ENCODE measurements around the gene ZNF688. TPM values are rescaled to one million over a fixed set of nuclear protein-coding genes. Genes with fewer than 3 reads are reported as not detected.

Gene ZNF688
- total and polyA plus RNA-seq, 2 of the 13 experiments (the other 11 are each of a cell fraction or from before 2014, with no cell fraction given), result 2.4 to 5.4 TPM

GRCh38 chr16:30558789-30559377 is 12.6 kb downstream of the ZNF688 start (continued):
- TF ChIP-seq, protein P1, sequence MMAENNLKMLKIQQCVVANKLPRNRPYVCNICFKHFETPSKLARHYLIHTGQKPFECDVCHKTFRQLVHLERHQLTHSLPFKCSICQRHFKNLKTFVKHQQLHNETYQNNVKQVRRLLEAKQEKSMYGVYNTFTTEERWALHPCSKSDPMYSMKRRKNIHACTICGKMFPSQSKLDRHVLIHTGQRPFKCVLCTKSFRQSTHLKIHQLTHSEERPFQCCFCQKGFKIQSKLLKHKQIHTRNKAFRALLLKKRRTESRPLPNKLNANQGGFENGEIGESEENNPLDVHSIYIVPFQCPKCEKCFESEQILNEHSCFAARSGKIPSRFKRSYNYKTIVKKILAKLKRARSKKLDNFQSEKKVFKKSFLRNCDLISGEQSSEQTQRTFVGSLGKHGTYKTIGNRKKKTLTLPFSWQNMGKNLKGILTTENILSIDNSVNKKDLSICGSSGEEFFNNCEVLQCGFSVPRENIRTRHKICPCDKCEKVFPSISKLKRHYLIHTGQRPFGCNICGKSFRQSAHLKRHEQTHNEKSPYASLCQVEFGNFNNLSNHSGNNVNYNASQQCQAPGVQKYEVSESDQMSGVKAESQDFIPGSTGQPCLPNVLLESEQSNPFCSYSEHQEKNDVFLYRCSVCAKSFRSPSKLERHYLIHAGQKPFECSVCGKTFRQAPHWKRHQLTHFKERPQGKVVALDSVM (CRISPR knock-in tag; IDR thresholded peaks at IDR 0.05), result no peak; the same call in 1 of the 2 replicates
- TF ChIP-seq HOXA3 (CRISPR knock-in tag; IDR thresholded peaks at IDR 0.05) (no peak), MAX (IDR thresholded peaks at IDR 0.05) (no peak; the same call in 1 of the 2 replicates), ZNF460 (CRISPR knock-in tag; IDR thresholded peaks at IDR 0.05; ENCODE audit: borderline replicate concordance) (peak; percentile 87; the same call in 1 of the 2 replicates), ISL2 (CRISPR knock-in tag; IDR thresholded peaks at IDR 0.05) (no peak), DNMT1 (CRISPR knock-in tag; IDR thresholded peaks at IDR 0.05) (no peak), HOXD1 (CRISPR knock-in tag; IDR thresholded peaks at IDR 0.05) (no peak; the same call in 1 of the 2 replicates), ZBTB26 (CRISPR knock-in tag; IDR thresholded peaks at IDR 0.05; ENCODE audit: borderline replicate concordance) (no peak), ZNF329 (CRISPR knock-in tag; IDR thresholded peaks at IDR 0.05; ENCODE audit: low read depth) (no peak), CCAR2 (optimal IDR thresholded peaks at IDR 0.05; ENCODE audit: low read depth, low read length) (no peak), RELA (CRISPR knock-in tag; IDR thresholded peaks at IDR 0.05) (no peak), SMAD1 (CRISPR knock-in tag; IDR thresholded peaks at IDR 0.05; ENCODE audit: borderline replicate concordance, low read depth) (no peak), TAF1 (CRISPR knock-in tag; IDR thresholded peaks at IDR 0.05) (no peak), ZFP36L1 (CRISPR knock-in tag; IDR thresholded peaks at IDR 0.05) (no peak), HBP1 (CRISPR knock-in tag; IDR thresholded peaks at IDR 0.05; ENCODE audit: low read depth) (no peak; the same call in 1 of the 2 replicates), MTF2 (CRISPR knock-in tag; IDR thresholded peaks at IDR 0.05; ENCODE audit: borderline replicate concordance) (no peak), PCBP2 (optimal IDR thresholded peaks at IDR 0.05; ENCODE audit: low read depth, low read length, poor library complexity, severe bottlenecking) (no peak)
- TF ChIP-seq, protein P2, sequence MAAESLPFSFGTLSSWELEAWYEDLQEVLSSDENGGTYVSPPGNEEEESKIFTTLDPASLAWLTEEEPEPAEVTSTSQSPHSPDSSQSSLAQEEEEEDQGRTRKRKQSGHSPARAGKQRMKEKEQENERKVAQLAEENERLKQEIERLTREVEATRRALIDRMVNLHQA (CRISPR knock-in tag; IDR thresholded peaks at IDR 0.05), result no peak
- TF ChIP-seq, protein P3, sequence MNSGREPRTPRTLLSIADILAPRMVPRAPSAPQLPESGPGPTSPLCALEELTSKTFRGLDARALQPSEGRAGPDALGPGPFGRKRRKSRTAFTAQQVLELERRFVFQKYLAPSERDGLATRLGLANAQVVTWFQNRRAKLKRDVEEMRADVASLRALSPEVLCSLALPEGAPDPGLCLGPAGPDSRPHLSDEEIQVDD (CRISPR knock-in tag; IDR thresholded peaks at IDR 0.05; ENCODE audit: borderline replicate concordance), result peak; percentile 60; the same call in 1 of the 2 replicates
- TF ChIP-seq, protein P4, sequence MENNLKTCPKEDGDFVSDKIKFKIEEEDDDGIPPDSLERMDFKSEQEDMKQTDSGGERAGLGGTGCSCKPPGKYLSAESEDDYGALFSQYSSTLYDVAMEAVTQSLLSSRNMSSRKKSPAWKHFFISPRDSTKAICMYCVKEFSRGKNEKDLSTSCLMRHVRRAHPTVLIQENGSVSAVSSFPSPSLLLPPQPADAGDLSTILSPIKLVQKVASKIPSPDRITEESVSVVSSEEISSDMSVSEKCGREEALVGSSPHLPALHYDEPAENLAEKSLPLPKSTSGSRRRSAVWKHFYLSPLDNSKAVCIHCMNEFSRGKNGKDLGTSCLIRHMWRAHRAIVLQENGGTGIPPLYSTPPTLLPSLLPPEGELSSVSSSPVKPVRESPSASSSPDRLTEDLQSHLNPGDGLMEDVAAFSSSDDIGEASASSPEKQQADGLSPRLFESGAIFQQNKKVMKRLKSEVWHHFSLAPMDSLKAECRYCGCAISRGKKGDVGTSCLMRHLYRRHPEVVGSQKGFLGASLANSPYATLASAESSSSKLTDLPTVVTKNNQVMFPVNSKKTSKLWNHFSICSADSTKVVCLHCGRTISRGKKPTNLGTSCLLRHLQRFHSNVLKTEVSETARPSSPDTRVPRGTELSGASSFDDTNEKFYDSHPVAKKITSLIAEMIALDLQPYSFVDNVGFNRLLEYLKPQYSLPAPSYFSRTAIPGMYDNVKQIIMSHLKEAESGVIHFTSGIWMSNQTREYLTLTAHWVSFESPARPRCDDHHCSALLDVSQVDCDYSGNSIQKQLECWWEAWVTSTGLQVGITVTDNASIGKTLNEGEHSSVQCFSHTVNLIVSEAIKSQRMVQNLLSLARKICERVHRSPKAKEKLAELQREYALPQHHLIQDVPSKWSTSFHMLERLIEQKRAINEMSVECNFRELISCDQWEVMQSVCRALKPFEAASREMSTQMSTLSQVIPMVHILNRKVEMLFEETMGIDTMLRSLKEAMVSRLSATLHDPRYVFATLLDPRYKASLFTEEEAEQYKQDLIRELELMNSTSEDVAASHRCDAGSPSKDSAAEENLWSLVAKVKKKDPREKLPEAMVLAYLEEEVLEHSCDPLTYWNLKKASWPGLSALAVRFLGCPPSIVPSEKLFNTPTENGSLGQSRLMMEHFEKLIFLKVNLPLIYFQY (CRISPR knock-in tag; IDR thresholded peaks at IDR 0.05; ENCODE audit: borderline replicate concordance), result no peak

Data from HepG2 (cell line).